Activated CD8-positive, alpha-beta memory T cell treated with anti-CD3 and anti-CD28 coated beads, Interleukin-2, amount 50 U/mL, for 1 hour (primary cell): ENCODE measurements around the gene IL5.
A peak's percentile ranks its signal among the peaks of the same experiment; 100 is the strongest.
"Not testable (repeated sequence)": the region's sequence is repeated elsewhere in the genome, so short reads cannot be mapped to it uniquely, and the experiment has no call there.

Experiments used
- DNase-seq: peaks from one replicate; pipeline ENCODE4 v3.0.0-alpha.2; 2020; ENCODE audit errors: extremely low read depth

IL5 gene

DNA sequence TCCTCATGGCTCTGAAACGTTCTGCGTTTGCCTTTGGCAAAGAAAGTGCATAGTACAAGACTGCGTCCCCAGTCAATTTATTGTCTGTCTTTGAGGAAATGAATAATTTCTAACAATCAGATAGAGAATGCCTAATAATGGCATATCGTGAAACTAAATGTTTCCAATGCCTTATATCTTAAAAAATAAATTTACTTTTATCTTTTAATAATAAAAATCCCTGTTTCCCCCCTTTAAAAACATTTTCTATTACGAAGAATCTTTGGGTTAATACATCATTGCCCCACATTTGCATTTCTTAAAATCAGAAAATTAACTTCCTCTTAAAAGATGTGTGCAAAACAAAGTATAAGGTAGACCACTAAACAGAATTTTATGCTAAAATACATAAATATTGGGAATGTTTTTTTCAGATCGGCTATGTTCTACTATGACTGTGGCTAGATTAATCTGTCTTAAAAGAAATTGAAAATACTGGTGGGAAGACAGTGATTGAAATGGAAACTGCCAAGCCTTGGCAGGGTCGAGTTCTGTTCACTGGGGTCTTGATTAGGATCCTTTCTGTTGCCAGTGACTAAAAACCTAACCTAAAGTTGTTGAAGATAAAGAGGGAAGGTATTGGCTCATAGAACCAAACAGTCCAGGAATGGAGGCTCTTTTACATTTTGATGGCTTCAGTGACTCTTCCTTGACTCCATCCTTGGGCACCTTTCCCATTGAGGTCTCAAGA, at the start of gene IL5:
Gene IL5 (minus strand): TSS at position 51 of the 730 bp plus-strand sequence. CDS start 44 bp downstream, at position 7.
- no peak for DNase-seq

DNA sequence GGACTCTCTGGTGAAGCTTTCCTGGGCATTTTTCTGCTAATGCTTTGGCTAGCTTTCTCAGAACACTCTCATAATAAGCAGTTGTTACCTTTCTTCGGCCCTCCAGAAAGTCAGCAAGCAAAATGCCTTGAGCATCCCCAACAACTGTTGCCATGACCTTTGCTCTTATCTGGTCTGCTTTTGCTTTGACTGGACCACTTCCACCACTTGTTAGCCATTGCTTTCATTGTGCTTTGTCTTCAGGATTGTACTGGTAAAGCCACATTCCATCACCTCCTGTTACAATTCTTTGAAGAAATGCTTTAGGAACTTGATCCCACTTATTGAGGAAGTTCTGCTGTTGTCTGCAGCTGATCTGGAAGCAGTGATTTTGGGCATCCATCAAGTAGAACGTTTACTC, 49.2 kb upstream of the IL5 start:
- no peak for DNase-seq

DNA sequence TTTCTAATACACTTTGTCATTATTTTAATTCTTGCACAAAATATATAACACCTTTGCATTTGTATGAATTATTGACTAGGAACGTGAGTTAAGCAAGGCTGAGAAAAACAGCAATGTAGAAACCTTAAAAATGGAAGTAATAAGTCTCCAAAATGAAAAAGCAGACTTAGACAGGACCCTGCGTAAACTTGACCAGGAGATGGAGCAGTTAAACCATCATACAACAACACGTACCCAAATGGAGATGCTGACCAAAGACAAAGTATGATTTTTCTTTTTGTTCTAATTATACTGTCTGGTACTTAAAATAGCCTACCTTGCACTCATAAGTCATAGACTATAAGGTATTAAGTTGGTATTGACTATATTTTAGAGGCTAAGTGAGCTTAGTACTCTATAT, 47.8 kb upstream of the IL5 start:
- no peak for DNase-seq

DNA sequence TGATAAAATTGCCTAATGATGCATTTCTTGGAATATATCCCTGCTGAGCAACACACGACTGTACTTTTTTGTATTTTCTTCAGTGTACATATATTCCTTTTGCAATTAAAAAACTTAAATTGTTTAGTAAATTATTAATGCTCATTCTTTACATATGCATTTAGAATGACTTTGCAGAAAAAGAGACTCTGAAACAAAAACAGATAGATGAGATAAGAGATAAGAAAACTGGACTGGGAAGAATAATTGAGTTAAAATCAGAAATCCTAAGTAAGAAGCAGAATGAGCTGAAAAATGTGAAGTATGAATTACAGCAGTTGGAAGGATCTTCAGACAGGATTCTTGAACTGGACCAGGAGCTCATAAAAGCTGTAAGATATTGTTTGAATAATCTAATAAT, 46.1 kb upstream of the IL5 start:
- DNase-seq, result no peak

DNA sequence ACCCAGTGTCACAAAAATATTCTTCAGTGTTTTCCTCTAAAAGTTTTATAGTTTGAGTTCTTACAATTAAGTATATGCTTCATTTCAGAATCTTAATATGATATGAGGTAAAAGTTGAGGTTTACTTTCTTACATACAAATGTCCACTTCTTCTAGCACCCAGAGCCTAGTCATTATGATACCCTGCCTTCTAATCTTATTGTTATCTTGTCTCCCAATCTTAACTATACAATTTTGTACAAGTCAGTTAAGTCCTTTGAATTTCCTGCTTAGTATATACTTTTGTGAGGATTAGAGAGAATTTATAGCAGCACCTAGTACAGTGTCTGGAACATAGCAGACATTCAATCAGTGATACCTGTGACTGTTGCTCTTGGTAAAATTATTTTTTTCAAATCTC, 42.7 kb upstream of the IL5 start:
- no peak for DNase-seq

DNA sequence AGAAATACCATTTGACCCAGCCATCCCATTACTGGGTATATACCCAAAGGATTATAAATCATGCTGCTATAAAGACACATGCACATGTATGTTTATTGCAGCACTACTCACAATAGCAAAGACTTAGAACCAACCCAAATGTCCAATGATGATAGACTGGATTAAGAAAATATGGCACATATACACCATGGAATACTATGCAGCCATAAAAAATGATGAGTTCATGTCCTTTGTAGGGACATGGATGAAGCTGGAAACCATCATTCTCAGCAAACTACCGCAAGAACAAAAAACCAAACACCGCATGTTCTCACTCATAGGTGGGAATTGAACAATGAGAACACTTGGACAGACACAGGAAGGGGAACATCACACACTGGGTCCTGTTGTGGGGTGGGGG, 41.2 kb upstream of the IL5 start:
- DNase-seq, result not testable (repeated sequence)

DNA sequence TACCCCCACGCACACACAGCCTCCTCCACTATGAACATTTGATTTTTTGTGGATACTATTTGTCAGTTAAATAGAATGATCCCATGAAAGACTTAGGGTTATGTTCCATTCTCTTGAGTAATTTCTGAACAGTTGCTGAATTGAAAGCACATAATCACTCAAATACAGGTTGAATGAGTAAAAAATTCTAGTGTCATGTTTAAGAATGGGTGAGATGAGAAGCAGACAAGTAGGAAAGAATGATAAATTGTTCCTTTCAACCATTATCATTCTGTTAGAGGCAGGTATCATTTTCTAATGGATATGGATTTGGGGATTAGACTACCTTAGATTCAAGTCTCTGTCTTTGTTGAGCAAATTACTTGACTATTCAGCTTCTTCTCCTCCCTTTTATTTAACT, 32.8 kb upstream of the IL5 start:
- no peak for DNase-seq

DNA sequence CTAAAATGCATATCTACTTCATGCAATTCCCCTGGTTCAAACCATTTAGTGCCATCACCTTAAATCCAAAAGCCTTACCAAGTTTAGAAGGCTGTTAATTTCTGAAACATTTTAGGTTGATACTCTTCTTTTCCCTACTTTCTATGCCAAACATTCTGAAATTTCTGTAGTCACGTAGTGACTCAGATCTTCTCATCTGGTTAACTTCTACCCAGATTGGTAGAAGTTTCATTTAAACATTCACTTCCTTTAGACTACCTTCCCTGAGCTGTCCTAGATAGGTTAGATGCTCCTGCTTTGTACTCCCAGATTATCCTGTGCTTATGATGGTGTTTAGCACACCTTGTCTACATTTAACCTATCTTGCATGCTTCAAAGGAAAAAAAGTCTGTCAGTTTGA, 23.3 kb upstream of the IL5 start:
- DNase-seq, result no peak

DNA sequence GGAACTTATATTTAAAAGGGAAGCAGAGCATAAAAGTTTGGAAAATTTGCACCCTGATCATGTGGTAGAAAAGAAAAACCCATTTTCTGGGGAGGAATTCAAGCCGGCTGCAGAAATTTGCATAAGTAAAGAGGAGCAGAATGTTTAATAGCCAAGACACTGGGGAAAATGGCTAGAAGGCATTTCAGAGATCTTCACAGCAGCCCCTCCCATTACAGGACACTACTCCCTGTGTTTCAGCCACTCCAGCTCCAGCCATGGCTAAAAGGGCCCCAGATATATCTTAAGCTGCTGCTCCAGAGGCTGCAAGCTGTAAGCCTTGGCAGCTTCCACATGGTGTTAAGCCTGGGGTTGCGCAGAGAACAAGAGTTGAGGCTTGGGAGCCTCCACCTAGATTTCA, 21.2 kb upstream of the IL5 start:
- DNase-seq, result not testable (repeated sequence)

DNA sequence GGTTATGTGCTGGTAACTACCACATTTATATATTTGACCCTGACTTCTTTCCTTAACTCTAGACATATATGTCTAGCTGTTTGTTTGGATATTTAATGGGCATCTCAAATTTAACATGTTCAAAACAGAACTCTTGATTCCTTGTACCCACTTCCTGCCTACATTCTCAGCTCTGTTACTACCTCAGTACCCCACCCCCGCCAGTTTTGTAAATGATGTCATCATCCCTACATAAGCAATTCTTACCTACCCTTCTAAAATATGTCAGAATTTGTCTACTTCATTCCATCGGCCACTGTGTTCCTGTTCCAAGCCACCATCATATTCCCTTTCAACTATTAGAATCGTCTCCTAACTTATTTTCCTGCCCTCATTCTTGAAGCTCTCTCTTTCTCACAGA, 18.3 kb upstream of the IL5 start:
- DNase-seq, result no peak

DNA sequence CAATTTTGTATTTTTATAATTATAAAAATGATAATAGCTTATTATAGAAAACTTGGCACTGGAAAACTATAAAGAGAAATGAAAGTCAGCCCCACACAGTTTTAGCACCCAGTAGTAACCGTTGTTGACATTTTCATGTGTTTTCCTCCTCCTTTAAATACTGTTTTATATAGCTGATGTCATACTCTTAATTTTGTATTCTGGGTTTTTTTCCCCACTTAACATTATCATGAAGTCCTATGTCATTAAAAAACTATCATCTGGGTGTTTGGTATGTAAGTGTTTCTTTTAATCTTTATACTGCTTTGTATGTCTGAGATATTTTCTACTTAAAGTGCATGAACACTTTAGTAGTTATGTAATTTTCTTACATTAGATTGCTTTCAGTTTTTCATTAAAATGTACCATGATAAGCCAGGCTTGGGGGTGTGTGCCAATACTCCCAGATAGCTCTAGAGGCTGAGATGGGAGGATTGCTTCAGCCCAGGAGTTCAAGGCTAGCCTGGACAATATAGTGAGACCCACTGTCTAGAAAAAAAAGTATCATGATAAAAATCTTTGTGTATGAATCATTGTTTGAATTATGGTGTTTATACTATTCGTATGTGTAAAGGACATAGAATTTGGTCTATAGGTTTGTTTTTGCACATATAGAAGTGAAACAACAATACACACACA, 16.2 kb upstream of the IL5 start:
- DNase-seq, result no peak

DNA sequence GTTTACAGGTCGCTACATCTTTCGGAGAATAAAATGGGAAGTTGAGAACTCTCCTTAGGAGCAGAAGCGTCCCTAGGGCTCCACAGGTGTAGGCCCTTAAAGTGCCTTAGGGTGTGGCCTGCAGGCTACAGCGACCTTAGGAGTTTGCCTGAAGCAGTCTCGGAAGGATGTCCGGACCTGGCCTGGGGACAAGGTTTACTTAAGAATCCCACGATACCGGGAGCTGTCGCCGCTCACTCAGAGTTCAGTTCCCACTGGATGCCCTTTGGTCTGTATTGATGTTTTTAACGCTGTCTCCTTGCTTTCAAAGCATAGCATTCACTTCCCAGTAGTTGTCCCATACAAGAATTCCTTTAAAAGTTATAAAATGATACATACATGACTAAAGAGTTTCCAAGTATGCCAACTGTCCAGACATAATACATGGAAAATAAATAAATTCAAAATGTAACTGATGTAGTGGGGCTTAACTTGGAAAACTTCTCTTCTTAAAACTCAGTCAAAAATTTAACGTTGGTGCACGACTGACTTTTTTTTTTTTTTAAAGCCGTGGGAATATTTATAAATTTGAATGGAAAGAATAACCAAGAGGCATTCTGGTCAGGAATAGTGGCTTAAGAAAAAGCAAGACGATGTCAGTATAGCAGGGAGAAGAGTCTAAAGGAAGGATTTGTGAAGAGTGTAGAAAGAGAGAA, 14.3 kb upstream of the IL5 start:
- DNase-seq, result no peak

DNA sequence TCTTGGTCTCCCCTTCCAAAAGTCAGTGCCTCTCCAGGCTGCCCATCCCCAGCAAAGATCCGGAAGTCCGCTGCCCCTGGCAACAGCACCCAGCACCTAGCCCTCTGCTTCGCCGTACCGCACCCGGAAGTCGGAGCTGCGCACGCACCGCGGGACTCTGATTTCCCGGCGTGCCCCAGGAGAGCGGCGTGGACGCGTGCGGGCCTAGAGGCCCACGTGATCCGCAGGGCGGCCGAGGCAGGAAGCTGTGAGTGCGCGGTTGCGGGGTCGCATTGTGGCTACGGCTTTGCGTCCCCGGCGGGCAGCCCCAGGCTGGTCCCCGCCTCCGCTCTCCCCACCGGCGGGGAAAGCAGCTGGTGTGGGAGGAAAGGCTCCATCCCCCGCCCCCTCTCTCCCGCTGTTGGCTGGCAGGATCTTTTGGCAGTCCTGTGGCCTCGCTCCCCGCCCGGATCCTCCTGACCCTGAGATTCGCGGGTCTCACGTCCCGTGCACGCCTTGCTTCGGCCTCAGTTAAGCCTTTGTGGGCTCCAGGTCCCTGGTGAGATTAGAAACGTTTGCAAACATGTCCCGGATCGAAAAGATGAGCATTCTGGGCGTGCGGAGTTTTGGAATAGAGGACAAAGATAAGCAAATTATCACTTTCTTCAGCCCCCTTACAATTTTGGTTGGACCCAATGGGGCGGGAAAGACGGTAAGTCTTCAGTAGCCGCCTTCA, 13.6 kb upstream of the IL5 start, which contains the start of gene RAD50:
Gene RAD50 (plus strand): TSS at position 215 of the 715 bp plus-strand sequence. CDS start 348 bp downstream, at position 563.
- peak; percentile 56 for DNase-seq

DNA sequence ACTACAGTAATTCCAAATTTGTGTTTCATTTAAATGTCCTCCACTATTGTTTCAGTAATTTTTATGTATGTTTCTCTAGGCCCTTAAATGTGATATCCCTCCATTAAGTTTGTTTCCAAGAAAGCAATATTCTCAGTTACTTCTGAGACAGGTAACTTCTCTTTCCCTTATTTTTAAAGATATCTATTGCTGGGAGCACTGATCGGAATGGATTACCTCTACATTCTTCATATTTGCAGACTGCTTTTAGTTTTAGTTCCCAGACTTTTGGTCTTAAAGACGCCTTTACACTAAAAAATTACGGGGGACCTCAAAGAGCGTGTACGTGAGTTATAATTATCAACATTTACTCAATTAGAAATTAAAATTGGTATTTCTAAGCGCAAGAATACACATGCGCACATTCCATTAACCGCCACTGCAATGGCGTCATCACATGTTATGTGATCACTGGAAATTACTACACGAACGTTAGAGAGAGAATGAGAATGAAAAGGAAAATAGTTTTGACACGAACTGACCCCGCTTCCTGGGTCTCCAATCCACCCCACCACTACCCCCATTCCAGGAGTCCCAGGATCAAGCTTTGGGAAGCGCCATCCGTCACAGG, 12.9 kb upstream of the IL5 start:
- no peak for DNase-seq

DNA sequence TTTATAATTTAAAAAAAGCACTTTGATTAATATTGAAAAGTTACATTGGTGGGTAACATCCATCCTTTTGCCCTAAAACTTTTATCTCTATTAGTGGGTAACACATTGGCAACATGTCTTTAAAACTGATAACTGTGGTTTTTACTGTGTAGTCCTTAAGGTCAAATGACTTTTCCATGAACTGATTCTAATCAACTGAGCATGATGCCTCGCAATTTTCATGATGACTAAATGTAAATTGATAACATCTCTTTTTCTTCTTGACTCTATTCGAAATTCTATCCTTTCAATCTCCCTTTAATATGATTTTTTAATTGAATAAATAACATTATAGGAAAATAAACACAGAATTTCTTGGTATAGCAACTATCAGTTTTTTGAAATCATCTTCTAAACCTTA, 6.3 kb upstream of the IL5 start:
- no peak for DNase-seq

DNA sequence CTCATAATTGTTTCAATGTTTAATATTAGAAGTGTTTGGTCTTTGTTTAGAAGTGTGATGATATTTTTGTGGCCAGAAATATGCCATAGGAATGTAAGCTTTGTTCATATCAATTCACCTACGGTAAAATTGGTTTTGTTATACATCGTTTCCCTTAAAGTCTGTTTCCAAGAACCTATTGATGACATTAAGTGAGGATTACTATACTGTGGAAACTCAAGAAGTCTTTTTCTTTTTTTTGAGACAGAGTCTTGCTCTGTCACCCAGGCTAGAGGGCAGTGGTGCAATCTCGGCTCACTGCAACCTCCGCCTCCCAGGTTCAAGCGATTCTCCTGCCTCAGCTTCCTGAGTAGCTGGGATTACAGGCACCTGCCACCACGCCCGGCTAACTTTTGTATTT, 5.5 kb upstream of the IL5 start:
- DNase-seq, result not testable (repeated sequence)

DNA sequence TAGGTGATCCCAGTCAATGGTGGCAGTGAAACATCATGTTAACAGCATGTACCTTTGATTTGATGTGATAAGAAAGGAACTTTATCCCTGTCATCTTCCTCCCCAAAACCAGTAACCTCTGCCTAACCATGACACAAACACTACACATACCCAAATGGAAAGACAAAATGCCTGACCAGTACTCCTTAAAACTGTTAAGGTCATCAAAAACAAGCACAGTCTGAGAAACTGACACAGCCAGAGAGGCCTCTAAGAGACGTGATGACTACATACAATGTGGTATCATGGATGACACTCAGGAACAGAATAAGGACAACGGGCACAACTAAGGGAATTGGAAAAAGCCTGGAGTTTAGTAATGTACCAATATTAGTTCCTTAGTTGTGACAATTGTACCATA, 3.9 kb upstream of the IL5 start:
- no peak for DNase-seq

DNA sequence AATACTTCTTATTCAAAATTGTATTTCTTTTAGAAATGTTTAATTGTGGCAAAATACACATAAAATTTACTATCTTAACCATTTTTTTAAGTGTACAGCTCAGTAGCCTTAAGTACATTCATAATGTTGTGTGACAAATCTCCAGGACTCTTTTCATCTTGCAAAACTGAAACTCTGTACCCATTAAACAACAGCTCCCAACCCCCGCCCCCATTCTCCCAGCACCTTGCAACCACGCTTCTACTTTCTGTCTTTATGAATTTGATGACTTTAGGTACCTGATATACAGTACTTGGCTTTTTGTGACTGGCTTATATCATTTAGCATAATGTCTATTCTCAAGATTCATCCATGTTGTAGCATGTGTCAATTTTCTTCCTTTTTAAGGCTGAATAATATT, 2.8 kb upstream of the IL5 start:
- DNase-seq, result no peak

DNA sequence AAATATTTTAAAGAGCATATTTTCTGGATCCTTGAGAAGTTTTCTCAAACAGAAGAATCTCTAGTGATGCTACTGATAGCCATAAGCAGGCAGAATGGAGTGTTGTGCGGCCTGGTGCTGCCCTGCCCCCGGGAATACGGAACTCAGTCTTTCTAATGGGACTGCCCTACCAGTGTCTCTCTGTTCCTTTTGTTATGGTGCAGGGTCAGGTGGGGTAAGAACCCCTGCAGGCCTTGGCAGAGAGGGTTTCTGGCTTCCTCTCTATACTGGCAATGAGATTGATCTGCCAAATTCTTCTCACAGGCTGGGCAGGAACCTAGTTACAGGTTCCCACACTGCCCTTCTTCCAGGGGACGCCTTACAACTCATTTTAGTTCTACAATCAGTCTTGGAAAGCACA, 2.6 kb downstream of the IL5 start:
- no peak for DNase-seq

DNA sequence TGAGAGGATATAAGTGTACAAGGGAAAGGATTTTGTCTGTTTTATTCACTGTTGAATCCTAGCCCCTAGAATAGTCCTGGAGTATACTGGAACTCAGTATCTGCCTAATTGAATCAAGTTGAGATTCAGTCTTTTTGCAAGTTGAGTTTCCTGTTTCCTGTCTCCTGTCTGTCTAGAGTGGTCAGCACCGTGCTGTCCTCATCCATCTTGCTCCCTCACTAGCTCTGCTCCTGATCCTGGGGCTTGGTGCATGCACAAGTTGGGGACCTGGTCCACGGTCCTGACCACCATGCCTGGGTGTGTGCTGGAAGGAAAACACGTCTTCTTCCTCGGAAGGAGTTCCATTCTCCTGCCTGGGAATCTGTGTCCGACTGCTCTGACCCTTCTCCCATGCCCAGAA, 3.2 kb downstream of the IL5 start:
- DNase-seq, result no peak

DNA sequence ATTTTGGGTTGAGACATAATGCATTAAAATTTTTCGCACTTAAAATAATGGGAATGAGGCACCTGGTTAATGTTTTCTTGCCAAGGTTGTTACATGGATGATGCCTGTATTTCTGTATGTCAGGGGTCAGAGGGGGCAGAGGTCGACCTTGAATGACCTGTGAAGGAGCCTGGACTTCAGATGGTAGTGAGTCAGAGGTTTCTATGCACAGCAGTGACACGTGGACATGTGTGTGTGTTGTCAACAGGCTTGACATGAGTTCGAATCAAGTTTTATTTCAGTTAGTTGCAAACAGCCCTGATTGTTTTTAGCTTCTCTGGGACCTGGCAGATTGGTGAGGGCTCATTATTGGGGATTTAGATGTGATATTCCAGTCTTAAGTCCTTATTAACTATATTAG, 3.6 kb downstream of the IL5 start:
- no peak for DNase-seq

DNA sequence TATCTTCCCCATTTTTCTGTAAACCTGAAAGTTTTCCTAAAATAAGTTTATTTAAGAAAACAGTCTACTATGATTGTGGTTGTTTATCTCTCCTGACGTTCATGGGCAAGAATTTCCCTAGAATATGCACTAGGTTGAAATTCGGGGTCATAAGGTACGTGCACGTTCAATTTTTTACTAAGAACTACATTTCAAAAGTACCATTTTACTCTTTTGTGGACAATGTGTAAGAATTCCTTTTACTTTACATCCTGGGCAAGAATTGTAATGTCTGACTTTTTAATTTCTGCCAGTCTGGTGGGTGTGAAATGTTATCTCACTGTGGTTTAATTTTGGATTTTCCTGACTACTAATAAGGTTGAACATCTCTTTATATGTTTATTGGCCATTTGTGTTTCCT, 12.4 kb downstream of the IL5 start:
- no peak for DNase-seq
